Endodermal cell (in vitro differentiated cells): Measurements from ENCODE around the gene SLC16A13. TPM values are rescaled to one million over a fixed set of nuclear protein-coding genes. Genes with fewer than 3 reads are reported as not detected.

Experiments used
- DNase-seq: peaks from one replicate; pipeline ENCODE4 v3.0.0-alpha.2; 2017
- H3K27ac ChIP-seq: 2 replicates; pipeline ENCODE4 v1.5.1; 2013; ENCODE audit warnings: mild to moderate bottlenecking, low read depth, low read length, moderate library complexity
- H3K27me3 ChIP-seq: 2 replicates; pipeline ENCODE4 v1.6.1; 2013; ENCODE audit warnings: mild to moderate bottlenecking, low read length, moderate library complexity; ENCODE audit not compliant: insufficient read depth, control insufficient read depth, poor library complexity, severe bottlenecking
- H3K36me3 ChIP-seq: 2 replicates; pipeline ENCODE4 v1.7.0; 2013; ENCODE audit warnings: mild to moderate bottlenecking, low read length, moderate library complexity; ENCODE audit not compliant: control insufficient read depth, insufficient read depth
- H3K4me1 ChIP-seq: one replicate; pipeline ENCODE4 v1.7.0; 2013; ENCODE audit warnings: low read length; ENCODE audit not compliant: control insufficient read depth, insufficient read depth
- H3K4me3 ChIP-seq: 2 replicates; pipeline ENCODE4 v1.5.1; 2013; ENCODE audit warnings: mild to moderate bottlenecking, low read length, moderate library complexity
- H3K9ac ChIP-seq: 2 replicates; pipeline ENCODE4 v1.6.1; 2013; ENCODE audit warnings: mild to moderate bottlenecking, low read length, moderate library complexity; ENCODE audit not compliant: poor library complexity, severe bottlenecking; ENCODE audit errors: extremely low read depth
- H3K9me3 ChIP-seq: 2 replicates; pipeline ENCODE4 v1.6.1; 2013; ENCODE audit warnings: mild to moderate bottlenecking, low read length, moderate library complexity; ENCODE audit not compliant: control insufficient read depth
- H3K27ac Mint-ChIP-seq: 2 replicates; pipeline ENCODE4 v1.8.0; 2020; ENCODE audit warnings: mixed read lengths
- H3K27me3 Mint-ChIP-seq: 2 replicates; pipeline ENCODE4 v1.8.0; 2021; ENCODE audit warnings: mild to moderate bottlenecking, mixed read lengths; ENCODE audit not compliant: insufficient read depth
- H3K36me3 Mint-ChIP-seq: 2 replicates; pipeline ENCODE4 v1.8.0; 2020; ENCODE audit warnings: low read depth, mixed read lengths
- H3K4me1 Mint-ChIP-seq: 2 replicates; pipeline ENCODE4 v1.8.0; 2020; ENCODE audit warnings: mixed read lengths
- H3K4me3 Mint-ChIP-seq: 2 replicates; pipeline ENCODE4 v1.8.0; 2020; ENCODE audit warnings: mild to moderate bottlenecking, moderate library complexity, mixed read lengths
- H3K9me3 Mint-ChIP-seq: 2 replicates; pipeline ENCODE4 v1.8.0; 2020; ENCODE audit warnings: mild to moderate bottlenecking, mixed read lengths
- CTCF ChIP-seq: fragments of 200-600 bp; sonication (generic); conservative IDR thresholded peaks from 2 replicates; pipeline ENCODE4 v1.5.0; 2021; ENCODE audit warnings: antibody characterized with exemption, mild to moderate bottlenecking
- WGBS, 2 experiments: methylation state at CpG; one replicate each; pipeline versions ENCODE4 v1.1.5 to v1.1.7; 2013; ENCODE audit warnings: missing lambda C conversion rate in 2 of 2, mixed read lengths in 1 of 2; ENCODE audit not compliant: insufficient coverage in 1 of 2, insufficient read length in 1 of 2; 5-methylcytosine and 5-hydroxymethylcytosine counted together
- total RNA-seq, 2 donors: library from RNA; stranded (reverse); fragmentation: NEBNext Ultra II Directional in 1 of 2; extraction: Animal tissue kit (Norgen Biotek cat#: 25700) in 1 of 2; gene quantifications; 2 replicates in 1 of 2; 3 replicates in 1 of 2; pipeline ENCODE4 v1.2.1, GENCODE V29; 2021

Gene SLC16A13
- total RNA-seq, 2 donors from 2014 or later = 18.8 to 19.9 TPM

- no peaks in the 10 kb centered on the region for H3K4me1 ChIP-seq
- H3K27ac ChIP-seq = no peak overlapping the region
- Mint-ChIP-seq H3K9me3 (peaks cover 7% of the 10 kb centered on the region), H3K36me3 (no peaks in the 10 kb centered on the region), H3K4me1 (peaks cover 13% of the 10 kb centered on the region), H3K27ac (no peak overlapping the region), H3K27me3 (peaks cover 47% of the 10 kb centered on the region), H3K4me3 (no peak overlapping the region)
- no peak for TF ChIP-seq CTCF
- no peaks in the 10 kb centered on the region for H3K9me3 ChIP-seq
- H3K27me3 ChIP-seq = peaks cover 37% of the 10 kb centered on the region
- no peak overlapping the region for H3K9ac ChIP-seq
- DNase-seq = peak; percentile 50
- H3K4me3 ChIP-seq = no peak overlapping the region
- WGBS, 2 experiments = 87 to 90% methylated on average over 4 to 8 of the region's 8 CpGs
- no peaks in the 10 kb centered on the region for H3K36me3 ChIP-seq
Measured at GRCh38 chr17:7024402-7024785, 11.4 kb upstream of the SLC16A13 start.

GRCh38 chr17:7025245-7025644 is 10.6 kb upstream of the SLC16A13 start:
- H3K27ac ChIP-seq = no peak overlapping the region
- H3K27ac Mint-ChIP-seq = no peak overlapping the region
- peaks cover 9% of the 10 kb centered on the region for H3K4me1 Mint-ChIP-seq
- WGBS, 2 experiments = 88 to 94% methylated on average over 1 of the region's 1 CpG
- no peak for TF ChIP-seq CTCF
- H3K27me3 Mint-ChIP-seq = peaks cover 47% of the 10 kb centered on the region
- H3K27me3 ChIP-seq = peaks cover 37% of the 10 kb centered on the region
- no peaks in the 10 kb centered on the region for H3K4me1 ChIP-seq
- H3K9me3 ChIP-seq = no peaks in the 10 kb centered on the region
- peak; percentile 36 for DNase-seq
- H3K4me3 Mint-ChIP-seq = no peak overlapping the region
- peaks cover 7% of the 10 kb centered on the region for H3K9me3 Mint-ChIP-seq
- no peaks in the 10 kb centered on the region for H3K36me3 ChIP-seq
- no peak overlapping the region for H3K9ac ChIP-seq
- H3K36me3 Mint-ChIP-seq = no peaks in the 10 kb centered on the region
- H3K4me3 ChIP-seq = no peak overlapping the region

GRCh38 chr17:7026471-7027115 is 9.2 kb upstream of the SLC16A13 start:
- H3K27me3 Mint-ChIP-seq = peaks cover 34% of the 10 kb centered on the region
- Histone ChIP-seq H3K27me3 (peaks cover 27% of the 10 kb centered on the region), H3K9me3 (no peaks in the 10 kb centered on the region), H3K27ac (no peak overlapping the region), H3K36me3 (no peaks in the 10 kb centered on the region), H3K4me3 (no peak overlapping the region), H3K4me1 (no peaks in the 10 kb centered on the region), H3K9ac (no peak overlapping the region)
- TF ChIP-seq CTCF = no peak
- 92 to 98% methylated on average over 17 to 29 of the region's 29 CpGs for WGBS, 2 experiments
- H3K4me1 Mint-ChIP-seq = peaks cover 2% of the 10 kb centered on the region
- no peak overlapping the region for H3K27ac Mint-ChIP-seq
- DNase-seq = no peak
- peaks cover 7% of the 10 kb centered on the region for H3K9me3 Mint-ChIP-seq
- no peaks in the 10 kb centered on the region for H3K36me3 Mint-ChIP-seq
- no peak overlapping the region for H3K4me3 Mint-ChIP-seq
